ENCODE results near the gene NOP53.
"Not testable (repeated sequence)": the region's sequence is repeated elsewhere in the genome, so short reads cannot be mapped to it uniquely, and the experiment has no call there.

Gene NOP53

GRCh38 chr19:47745010-47745901, at the start of gene NOP53:
Gene NOP53, plus strand, starts transcription at chr19:47745546. Its CDS starts 14 bp downstream, at chr19:47745560.
- peak; percentile 96 for DNase-seq

- no peak for DNase-seq
Measured at GRCh38 chr19:47696635-47697034, 48.7 kb upstream of the NOP53 start.

GRCh38 chr19:47697863-47698609, 47.3 kb upstream of the NOP53 start:
- peak; percentile 43 to 50 for DNase-seq

DNA sequence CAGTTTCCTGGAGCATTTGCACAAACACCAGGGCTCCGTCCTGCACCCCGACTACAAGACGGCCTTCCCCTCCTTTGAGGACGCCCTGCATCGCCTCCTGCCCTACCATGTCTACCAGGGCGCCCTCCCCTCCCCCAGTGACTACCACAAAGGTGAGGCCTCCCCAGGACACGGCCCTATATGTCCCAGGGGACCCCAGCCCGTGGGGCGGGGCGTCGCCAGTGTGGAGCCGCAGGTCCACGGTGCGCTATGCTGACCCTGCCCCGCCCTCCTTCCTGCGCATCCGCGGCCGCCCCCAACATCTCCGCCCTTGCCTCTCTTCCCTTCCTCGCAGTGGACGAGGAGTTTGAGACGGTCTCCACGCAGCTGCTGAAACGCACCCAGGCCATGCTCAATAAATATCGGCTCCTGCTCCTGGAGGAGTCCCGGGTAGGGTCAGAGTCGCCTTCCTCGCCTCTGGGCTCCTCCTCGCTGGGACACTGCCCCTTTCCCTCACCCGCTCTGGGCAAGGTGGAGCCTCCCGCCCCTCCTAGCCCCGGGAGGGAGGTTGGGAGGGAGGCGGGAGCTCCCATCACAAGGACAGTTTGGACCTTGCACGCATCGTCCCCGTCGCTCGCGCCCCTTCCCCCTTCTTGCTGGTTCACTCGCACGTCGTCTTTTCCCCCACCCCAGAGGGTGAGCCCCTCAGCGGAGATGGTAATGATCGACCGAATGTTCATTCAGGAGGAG, 46.6 kb upstream of the NOP53 start:
- DNase-seq = no peak

GRCh38 chr19:47699360-47699917, 45.9 kb upstream of the NOP53 start:
- peak; percentile 48 to 51 for DNase-seq

GRCh38 chr19:47700934-47701716, 44.2 kb upstream of the NOP53 start:
- DNase-seq = no peak

DNA sequence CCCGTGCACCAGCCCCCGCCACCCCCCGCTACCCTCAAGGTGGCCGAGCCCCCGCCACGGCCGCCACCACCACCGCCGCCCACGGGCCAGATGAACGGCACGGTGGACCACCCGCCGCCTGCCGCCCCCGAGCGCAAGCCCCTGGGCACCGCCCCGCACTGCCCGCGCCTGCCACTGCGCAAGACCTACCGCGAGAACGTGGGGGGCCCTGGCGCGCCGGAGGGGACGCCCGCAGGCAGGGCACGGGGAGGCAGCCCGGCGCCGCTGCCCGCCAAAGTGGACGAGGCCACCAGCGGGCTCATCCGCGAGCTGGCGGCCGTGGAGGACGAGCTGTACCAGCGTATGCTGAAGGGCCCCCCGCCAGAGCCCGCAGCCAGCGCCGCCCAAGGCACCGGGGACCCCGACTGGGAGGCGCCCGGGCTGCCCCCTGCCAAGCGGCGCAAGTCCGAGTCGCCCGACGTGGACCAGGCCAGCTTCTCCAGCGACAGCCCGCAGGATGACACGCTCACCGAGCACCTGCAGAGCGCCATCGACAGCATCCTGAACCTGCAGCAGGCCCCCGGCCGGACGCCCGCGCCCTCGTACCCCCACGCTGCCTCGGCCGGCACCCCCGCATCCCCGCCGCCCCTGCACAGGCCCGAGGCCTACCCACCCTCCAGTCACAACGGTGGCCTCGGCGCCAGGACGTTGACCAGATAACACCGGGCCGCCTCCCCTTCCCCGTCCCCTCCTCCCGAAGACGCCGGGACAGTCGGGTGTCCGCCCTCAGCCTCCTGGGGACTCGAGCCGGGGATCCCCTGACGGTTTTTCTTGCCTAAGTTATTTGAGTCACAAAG, 43.4 kb upstream of the NOP53 start:
- no peak for DNase-seq

- DNase-seq = no peak
Measured at GRCh38 chr19:47702671-47703070, 42.7 kb upstream of the NOP53 start.

GRCh38 chr19:47703301-47703700, 42.0 kb upstream of the NOP53 start:
- no peak for DNase-seq

DNA sequence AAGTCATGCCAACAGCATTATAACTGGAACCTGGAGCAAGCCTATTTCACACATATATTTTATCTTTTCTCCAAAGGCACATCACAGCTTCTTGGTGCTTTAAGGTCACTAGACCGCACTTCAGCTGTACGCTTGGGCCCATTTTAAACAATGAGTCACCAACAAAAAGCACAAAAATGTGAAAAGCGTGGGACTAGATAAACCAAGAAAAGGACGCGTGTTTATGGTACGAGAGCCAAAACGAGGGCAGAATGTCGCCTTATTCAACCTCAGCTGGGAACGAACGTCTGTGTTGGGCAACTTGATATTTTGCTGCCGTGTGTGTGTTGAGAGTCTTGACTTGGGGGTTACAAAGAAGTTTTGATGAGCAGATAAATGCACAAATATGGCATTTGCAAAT, 41.3 kb upstream of the NOP53 start:
- DNase-seq = no peak

DNA sequence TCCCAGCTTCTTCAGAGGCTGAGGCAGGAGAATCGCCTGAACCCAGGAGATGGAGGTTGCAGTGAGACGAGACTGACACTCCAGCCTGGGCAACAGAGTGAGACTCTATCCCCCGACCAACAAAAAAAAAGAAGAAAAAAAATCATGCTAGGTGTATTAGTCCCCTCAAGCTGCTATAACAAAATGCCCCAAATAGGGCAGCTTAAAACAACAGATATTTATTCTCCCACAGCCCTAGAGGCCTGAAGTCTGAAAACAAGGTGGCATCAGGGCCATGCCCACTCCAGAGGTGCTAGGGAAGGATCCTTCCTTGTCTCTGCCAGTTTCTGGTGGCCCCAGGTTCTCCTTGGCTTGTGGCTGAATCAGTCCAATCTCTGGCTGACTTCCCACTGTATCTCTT, 40.7 kb upstream of the NOP53 start:
- no peak for DNase-seq

- peak; percentile 71 to 72 for DNase-seq
Measured at GRCh38 chr19:47707135-47707925, 38.0 kb upstream of the NOP53 start.

GRCh38 chr19:47711652-47712242, 33.6 kb upstream of the NOP53 start:
- no peak for DNase-seq

- DNase-seq = peak in 1 of 2 experiments; percentile 24
Measured at GRCh38 chr19:47713046-47714021, 32.0 kb upstream of the NOP53 start, which contains the start of gene EHD2. Gene EHD2, plus strand, starts transcription at chr19:47713422. Its CDS starts 3,191 bp downstream, at chr19:47716613.

DNA sequence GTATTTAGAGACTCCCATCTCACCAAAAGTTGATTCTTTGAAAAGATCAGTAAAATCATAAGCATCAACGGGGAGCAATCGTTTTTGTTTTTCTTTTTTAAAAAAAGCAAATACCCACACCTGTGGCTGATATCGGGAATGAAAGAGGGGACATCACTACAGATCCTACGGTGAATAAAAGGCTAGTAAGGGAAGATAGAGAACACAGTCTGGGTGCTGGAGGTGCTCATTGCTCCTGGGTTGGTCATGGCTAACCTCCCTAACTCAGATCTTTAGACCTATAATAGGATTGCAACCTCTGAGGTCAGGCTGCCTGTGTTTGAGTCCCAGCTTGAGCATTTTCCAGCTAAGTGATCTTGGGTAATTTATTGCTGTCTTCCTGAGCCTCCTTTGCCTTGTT, 31.0 kb upstream of the NOP53 start:
- DNase-seq = no peak

GRCh38 chr19:47714855-47715254, 30.5 kb upstream of the NOP53 start:
- DNase-seq = not testable (repeated sequence)

GRCh38 chr19:47716270-47716937, 28.9 kb upstream of the NOP53 start:
- no peak for DNase-seq

Measured in activated CD4-positive, alpha-beta T cell treated with anti-CD3 and anti-CD28 coated beads, Interleukin-2, amount 50 U/mL, for 4 hours (primary cell).